ENCODE measurements around the gene DOCK2.
A peak's percentile ranks its signal among the peaks of the same experiment; 100 is the strongest.

DOCK2 gene

DNA sequence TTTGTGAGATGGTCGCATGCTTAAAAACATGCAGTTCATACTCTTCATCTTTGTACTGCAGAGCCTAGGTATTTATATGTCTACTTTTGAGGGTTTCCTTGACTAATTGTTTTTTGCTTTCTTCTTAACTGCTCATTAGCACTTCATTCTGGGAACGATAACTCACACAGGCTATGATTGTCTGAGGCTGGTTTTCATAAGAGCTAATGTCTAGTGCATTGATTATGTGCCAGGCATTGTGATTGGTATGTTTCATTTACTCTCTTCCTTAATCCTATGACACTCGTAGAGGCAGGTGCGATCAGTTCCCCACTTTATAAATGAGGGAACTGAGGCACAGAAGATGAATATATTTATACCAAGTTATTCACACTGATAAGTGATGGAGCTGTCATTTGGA is 249.6 kb downstream of the DOCK2 start:
- peaks cover 0 to 97% (median 15%) of the 10 kb centered on the region in 11 experiments; a peak in 11 of 22 replicates for H3K36me3 ChIP-seq
- H3K9ac ChIP-seq = no peak overlapping the region
- no peak overlapping the region for H3K27ac ChIP-seq
- TF ChIP-seq Cebpa-rat (IDR thresholded peaks at IDR 0.05) = no peak
- H3K4me1 ChIP-seq = no peaks in the 10 kb centered on the region
- H3K4me2 ChIP-seq = no peak overlapping the region
- no peaks in the 10 kb centered on the region for H3K9me3 ChIP-seq (replicated peaks in 1 of 11)
- H4K20me1 ChIP-seq = peaks cover 0 to 98% (median 0%) of the 10 kb centered on the region in 11 experiments; a peak in 7 of 22 replicates
- H3K4me3 ChIP-seq = no peak overlapping the region
- no peaks in the 10 kb centered on the region for H3K27me3 ChIP-seq

DNA sequence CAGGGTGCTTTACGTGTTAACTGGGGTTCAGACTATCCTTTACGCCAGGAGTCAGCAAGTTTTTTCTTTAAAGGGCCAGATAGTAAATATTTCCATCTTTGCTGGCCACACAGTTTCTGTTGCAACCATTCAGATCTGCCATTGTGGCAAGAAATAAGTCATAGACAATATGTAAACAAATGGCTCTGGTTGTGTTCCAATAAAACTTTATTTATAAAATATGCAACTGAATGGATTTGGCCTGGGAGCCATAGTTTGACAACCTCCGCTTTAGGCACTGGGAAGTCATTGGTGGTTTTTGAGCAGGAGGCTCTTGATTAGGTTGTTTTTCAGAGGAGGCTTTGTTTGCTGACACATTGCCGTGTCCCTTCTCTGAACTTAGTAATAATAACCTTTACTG is 252.5 kb downstream of the DOCK2 start:
- Histone ChIP-seq H3K4me3 (no peak overlapping the region), H3K27me3 (no peaks in the 10 kb centered on the region), H4K20me1 (peaks cover 0 to 97% (median 0%) of the 10 kb centered on the region in 11 experiments; a peak in 8 of 22 replicates), H3K9ac (no peak overlapping the region), H3K9me3 (replicated peaks in 1 of 11) (no peaks in the 10 kb centered on the region), H3K4me1 (peaks cover 0 to 11% (median 0%) of the 10 kb centered on the region in 10 experiments; a peak in 2 of 20 replicates), H3K4me2 (no peak overlapping the region), H3K36me3 (peaks cover 0 to 97% (median 8%) of the 10 kb centered on the region in 11 experiments; a peak in 12 of 22 replicates), H3K27ac (no peak overlapping the region)
- no peak for TF ChIP-seq Cebpa-rat (IDR thresholded peaks at IDR 0.05)

DNA sequence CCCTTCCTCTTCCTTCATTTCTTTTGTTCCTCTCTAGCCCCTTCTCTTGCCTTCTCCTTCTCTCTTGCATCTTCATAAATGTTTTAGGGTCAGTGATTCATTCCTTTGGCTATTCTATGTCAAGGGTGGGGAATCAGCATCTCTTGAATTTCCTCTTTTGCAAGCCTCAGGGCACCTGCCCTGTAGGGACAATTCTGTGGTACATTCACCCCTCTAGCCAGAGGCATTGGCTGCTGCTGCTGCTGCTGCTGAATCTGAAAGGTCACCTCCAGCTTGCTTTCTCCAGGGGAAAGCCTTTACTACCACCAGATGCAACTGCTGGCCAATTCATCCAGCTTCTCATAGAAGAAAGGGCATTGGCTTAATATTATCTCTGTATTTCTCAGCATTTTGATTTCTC is 255.9 kb downstream of the DOCK2 start:
- H4K20me1 ChIP-seq = peaks cover 0 to 96% (median 0%) of the 10 kb centered on the region in 11 experiments; a peak in 6 of 22 replicates
- H3K27me3 ChIP-seq = no peaks in the 10 kb centered on the region
- peaks cover 0 to 99% (median 18%) of the 10 kb centered on the region in 11 experiments; a peak in 13 of 22 replicates for H3K36me3 ChIP-seq
- H3K4me2 ChIP-seq = no peak overlapping the region
- H3K9me3 ChIP-seq (replicated peaks in 1 of 11) = no peaks in the 10 kb centered on the region
- H3K9ac ChIP-seq = no peak overlapping the region
- peaks cover 0 to 11% (median 0%) of the 10 kb centered on the region in 10 experiments; a peak in 2 of 20 replicates for H3K4me1 ChIP-seq
- H3K27ac ChIP-seq = no peak overlapping the region
- no peak for TF ChIP-seq Cebpa-rat (IDR thresholded peaks at IDR 0.05)
- H3K4me3 ChIP-seq = no peak overlapping the region

GRCh38 chr5:169893571-169893970 is 256.5 kb downstream of the DOCK2 start:
- no peak overlapping the region for H3K4me3 ChIP-seq
- peaks cover 0 to 99% (median 22%) of the 10 kb centered on the region in 11 experiments; a peak in 14 of 22 replicates for H3K36me3 ChIP-seq
- TF ChIP-seq Cebpa-rat (IDR thresholded peaks at IDR 0.05) = no peak
- no peak overlapping the region for H3K4me2 ChIP-seq
- H4K20me1 ChIP-seq = peaks cover 0 to 92% (median 0%) of the 10 kb centered on the region in 11 experiments; a peak in 6 of 22 replicates
- peaks cover 0 to 11% (median 0%) of the 10 kb centered on the region in 10 experiments; a peak in 2 of 20 replicates for H3K4me1 ChIP-seq
- H3K27me3 ChIP-seq = no peaks in the 10 kb centered on the region
- H3K9ac ChIP-seq = no peak overlapping the region
- no peaks in the 10 kb centered on the region for H3K9me3 ChIP-seq (replicated peaks in 1 of 11)
- H3K27ac ChIP-seq = no peak overlapping the region

DNA sequence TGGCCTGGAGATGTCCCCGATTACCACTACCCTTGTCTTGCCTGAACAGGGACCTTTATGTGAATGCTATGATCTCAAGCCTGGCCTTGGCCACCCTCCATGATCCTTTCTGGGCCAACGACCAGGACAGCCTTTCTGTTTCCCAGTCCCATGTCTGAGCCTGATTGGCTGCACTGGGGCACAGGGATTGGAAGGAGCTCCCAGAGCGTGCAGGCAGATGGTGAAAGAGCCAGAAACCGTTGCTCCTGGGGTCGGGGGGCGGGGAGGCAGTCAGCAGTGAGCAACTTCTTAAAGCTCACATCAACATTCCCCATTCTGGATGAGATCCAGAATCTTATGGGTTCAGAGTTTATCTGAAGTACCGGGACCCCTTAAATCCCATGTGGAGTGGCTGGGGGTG is 258.9 kb downstream of the DOCK2 start:
- no peak overlapping the region for H3K4me2 ChIP-seq
- H3K4me3 ChIP-seq = no peak overlapping the region
- H3K27ac ChIP-seq = no peak overlapping the region
- no peak overlapping the region for H3K9ac ChIP-seq
- TF ChIP-seq Cebpa-rat (IDR thresholded peaks at IDR 0.05) = no peak
- peaks cover 0 to 11% (median 0%) of the 10 kb centered on the region in 10 experiments; a peak in 5 of 20 replicates for H3K4me1 ChIP-seq
- H4K20me1 ChIP-seq = peaks cover 0 to 83% (median 0%) of the 10 kb centered on the region in 11 experiments; a peak in 6 of 22 replicates
- no peaks in the 10 kb centered on the region for H3K27me3 ChIP-seq
- no peaks in the 10 kb centered on the region for H3K9me3 ChIP-seq (replicated peaks in 1 of 11)
- peaks cover 0 to 100% (median 37%) of the 10 kb centered on the region in 11 experiments; a peak in 15 of 22 replicates for H3K36me3 ChIP-seq

DNA sequence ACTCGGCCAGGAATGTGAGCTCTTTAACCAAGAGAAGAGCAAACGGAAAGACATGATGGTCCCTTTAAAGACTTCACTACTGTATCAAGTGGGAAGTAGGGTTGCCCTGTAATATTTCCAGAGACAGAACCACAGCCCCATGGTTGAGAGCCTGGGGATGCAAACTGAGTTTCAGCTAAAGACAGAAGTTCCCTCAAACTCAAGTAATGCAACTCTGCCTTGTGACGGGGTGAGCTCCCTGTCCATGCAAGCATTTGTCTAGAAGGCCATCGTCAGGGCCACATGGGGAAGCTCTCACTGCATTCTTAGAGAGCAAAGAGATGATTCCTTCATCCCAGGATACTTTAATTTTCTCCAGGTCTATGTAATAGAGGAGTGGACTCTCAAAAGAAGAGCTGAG is 260.4 kb downstream of the DOCK2 start:
- Histone ChIP-seq H3K9me3 (replicated peaks in 1 of 11) (no peaks in the 10 kb centered on the region), H3K9ac (no peak overlapping the region), H3K36me3 (peaks cover 0 to 100% (median 37%) of the 10 kb centered on the region in 11 experiments; a peak in 15 of 22 replicates), H3K4me3 (no peak overlapping the region), H3K27ac (no peak overlapping the region), H3K4me2 (no peak overlapping the region), H3K4me1 (peaks cover 0 to 16% (median 11%) of the 10 kb centered on the region in 10 experiments; a peak in 13 of 20 replicates), H3K27me3 (no peaks in the 10 kb centered on the region), H4K20me1 (peaks cover 0 to 85% (median 0%) of the 10 kb centered on the region in 11 experiments; a peak in 7 of 22 replicates)
- TF ChIP-seq Cebpa-rat (IDR thresholded peaks at IDR 0.05) = no peak

GRCh38 chr5:169901896-169902295 is 264.8 kb downstream of the DOCK2 start:
- H3K9me3 ChIP-seq (replicated peaks in 1 of 11) = no peaks in the 10 kb centered on the region
- TF ChIP-seq Cebpa-rat (IDR thresholded peaks at IDR 0.05) = no peak
- peaks cover 0 to 86% (median 0%) of the 10 kb centered on the region in 11 experiments; a peak in 9 of 22 replicates for H4K20me1 ChIP-seq
- peaks cover 0 to 81% (median 20%) of the 10 kb centered on the region in 11 experiments; a peak in 12 of 22 replicates for H3K36me3 ChIP-seq
- no peak overlapping the region for H3K4me3 ChIP-seq
- H3K27ac ChIP-seq = no peak overlapping the region
- H3K27me3 ChIP-seq = no peaks in the 10 kb centered on the region
- peaks cover 0 to 34% (median 19%) of the 10 kb centered on the region in 10 experiments; a peak in 12 of 20 replicates for H3K4me1 ChIP-seq
- H3K9ac ChIP-seq = no peak overlapping the region
- H3K4me2 ChIP-seq = peak overlapping the region in 8 of 11 experiments; percentile 15 to 57 (median 48); a peak in 12 of 22 replicates

DNA sequence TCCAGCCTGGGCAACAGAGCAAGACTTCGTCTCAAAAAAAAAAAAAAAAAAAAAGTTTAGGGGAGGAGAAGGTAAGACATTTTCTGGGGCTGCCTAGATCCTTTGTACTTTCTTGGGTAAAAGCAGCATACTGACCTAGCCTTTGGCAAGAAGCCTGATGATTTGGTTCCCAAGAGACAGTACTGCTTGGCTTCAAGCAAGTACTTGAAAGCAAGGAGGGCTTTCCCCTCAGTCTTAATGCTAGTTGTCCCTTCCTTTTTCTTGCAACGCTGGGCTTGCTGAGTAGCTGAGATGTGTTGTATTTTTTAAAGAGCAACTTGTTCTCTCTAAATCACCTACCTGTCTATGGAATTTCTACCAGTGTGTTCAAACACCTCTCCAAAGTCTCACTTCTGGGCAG is 267.0 kb downstream of the DOCK2 start:
- Histone ChIP-seq H3K27me3 (no peaks in the 10 kb centered on the region), H3K36me3 (peaks cover 0 to 79% (median 11%) of the 10 kb centered on the region in 11 experiments; a peak in 10 of 22 replicates), H3K4me1 (peaks cover 0 to 34% (median 19%) of the 10 kb centered on the region in 10 experiments; a peak in 12 of 20 replicates), H4K20me1 (peaks cover 0 to 94% (median 3%) of the 10 kb centered on the region in 11 experiments; a peak in 10 of 22 replicates), H3K4me2 (peak overlapping the region in 5 of 11 experiments; percentile 1 to 36 (median 23); a peak in 6 of 22 replicates), H3K9me3 (replicated peaks in 1 of 11) (no peaks in the 10 kb centered on the region), H3K27ac (no peak overlapping the region), H3K4me3 (no peak overlapping the region), H3K9ac (no peak overlapping the region)
- TF ChIP-seq Cebpa-rat (IDR thresholded peaks at IDR 0.05) = no peak

- peak overlapping the region in 3 of 11 experiments; percentile 1 to 36 (median 23); a peak in 3 of 22 replicates for H3K4me2 ChIP-seq
Observed at GRCh38 chr5:169904508-169904907, 267.4 kb downstream of the DOCK2 start.

More at GRCh38 chr5:169904508-169904907, 267.4 kb downstream of the DOCK2 start:
- Histone ChIP-seq H4K20me1 (peaks cover 0 to 97% (median 3%) of the 10 kb centered on the region in 11 experiments; a peak in 10 of 22 replicates), H3K9me3 (replicated peaks in 1 of 11) (no peaks in the 10 kb centered on the region), H3K27me3 (no peaks in the 10 kb centered on the region), H3K9ac (no peak overlapping the region), H3K27ac (no peak overlapping the region), H3K4me1 (peaks cover 0 to 34% (median 19%) of the 10 kb centered on the region in 10 experiments; a peak in 12 of 20 replicates), H3K4me3 (no peak overlapping the region), H3K36me3 (peaks cover 0 to 79% (median 8%) of the 10 kb centered on the region in 11 experiments; a peak in 10 of 22 replicates)
- no peak for TF ChIP-seq Cebpa-rat (IDR thresholded peaks at IDR 0.05)
